HS-5 (cell line): ENCODE results near the gene SH3TC1.

Experiments used
- DNase-seq: peaks from one replicate; pipeline ENCODE4 v3.0.0-alpha.2; 2012; ENCODE audit warnings: low read depth

Gene SH3TC1

DNA sequence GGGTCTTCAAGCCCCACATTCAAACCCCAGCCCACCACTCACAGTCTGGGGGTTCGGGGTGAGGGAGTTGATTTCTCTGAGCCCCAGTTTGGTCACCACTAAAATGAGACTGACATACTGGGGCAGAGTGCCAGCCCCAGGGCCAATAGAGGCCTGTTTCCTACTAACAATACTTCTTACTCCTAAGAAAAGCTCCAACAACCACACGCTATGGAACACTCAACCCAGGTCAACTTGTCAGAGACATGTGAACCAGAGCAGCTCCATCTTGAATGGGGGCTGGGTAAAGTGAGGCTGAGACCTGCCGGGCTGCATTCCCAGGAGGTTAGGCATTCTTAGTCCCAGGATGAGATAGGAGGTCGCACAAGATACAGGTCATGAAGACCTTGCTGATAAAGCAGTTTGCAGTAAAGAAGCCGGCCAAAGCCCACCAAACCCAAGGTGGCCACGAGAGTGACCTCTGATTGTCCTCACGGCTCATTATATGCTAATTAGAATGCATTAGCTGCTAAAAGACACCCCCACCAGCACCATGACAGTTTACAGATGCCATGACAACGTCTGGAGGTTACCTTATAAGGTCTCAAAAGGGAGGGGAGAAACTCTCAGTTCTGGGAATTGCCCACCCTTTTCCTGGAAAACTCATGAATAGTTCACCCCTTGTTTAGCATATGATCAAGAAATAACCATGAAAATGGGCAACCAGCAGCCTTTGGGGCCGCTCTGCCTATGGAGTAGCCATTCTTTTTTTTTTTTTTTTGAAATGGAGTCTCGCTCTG, 43.9 kb downstream of the SH3TC1 start:
- no peak for DNase-seq

DNA sequence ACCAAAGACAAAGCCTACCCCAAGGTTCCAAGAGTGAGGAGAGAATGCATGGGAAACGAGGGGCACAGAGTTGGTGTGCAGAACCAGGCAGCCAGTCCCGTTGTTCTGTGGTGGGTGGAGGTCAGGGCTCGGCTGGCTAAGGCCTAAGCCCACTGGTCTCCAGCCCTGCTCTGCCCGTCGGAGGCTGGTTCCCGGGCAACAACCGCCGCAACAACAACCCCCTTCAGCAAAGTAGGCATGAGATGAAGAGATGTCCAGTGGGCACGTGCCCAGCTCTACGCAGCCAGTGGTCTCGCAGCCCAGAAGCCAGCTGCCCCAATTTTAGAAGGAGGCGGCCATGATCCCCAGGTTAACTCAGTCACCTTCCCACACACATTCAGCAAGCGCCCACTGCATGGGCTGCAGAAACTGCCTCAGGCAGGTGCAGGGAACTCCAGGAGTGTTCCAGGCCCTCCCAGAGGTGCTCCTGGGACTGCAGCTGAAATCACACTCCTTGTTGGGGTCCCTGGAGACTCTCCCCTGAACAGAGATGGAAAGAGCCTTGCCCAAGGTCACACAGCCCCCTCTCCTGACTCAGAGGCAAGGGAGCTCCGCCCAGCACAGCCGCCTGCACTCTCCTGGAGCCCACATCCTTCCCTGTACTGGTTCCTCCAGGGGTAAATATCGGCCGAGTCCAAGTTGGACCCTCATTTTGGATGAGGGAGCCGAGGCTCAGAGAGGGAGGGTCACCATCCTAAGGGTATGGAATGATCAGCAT, 45.1 kb downstream of the SH3TC1 start:
- no peak for DNase-seq

DNA sequence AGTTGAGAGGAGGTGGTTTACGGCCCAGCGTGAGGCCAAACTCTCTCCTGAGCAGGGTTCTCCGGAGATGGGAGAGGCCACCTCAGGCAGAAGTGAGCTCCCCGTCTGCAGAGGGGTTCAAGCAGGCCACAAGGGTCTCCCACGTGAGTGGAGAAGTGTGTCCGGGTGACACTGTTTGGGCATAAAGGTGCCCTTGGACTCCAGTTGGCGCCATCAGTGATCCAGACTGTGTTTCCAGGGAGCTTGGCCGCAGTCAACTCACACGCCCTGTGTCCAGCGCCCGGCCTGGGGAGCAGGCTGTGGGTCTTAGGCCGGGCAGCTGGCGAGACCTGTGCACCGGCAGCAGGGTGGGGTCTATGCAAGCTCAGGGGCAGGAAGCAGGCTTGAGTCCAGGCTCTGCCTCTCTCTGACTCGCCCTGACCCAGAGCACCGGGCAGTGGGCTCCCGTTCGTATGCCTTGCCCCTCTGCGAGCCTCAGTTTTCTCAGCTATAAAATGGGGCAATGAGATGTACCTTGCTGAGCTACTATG, 45.9 kb downstream of the SH3TC1 start:
- DNase-seq, result no peak

DNA sequence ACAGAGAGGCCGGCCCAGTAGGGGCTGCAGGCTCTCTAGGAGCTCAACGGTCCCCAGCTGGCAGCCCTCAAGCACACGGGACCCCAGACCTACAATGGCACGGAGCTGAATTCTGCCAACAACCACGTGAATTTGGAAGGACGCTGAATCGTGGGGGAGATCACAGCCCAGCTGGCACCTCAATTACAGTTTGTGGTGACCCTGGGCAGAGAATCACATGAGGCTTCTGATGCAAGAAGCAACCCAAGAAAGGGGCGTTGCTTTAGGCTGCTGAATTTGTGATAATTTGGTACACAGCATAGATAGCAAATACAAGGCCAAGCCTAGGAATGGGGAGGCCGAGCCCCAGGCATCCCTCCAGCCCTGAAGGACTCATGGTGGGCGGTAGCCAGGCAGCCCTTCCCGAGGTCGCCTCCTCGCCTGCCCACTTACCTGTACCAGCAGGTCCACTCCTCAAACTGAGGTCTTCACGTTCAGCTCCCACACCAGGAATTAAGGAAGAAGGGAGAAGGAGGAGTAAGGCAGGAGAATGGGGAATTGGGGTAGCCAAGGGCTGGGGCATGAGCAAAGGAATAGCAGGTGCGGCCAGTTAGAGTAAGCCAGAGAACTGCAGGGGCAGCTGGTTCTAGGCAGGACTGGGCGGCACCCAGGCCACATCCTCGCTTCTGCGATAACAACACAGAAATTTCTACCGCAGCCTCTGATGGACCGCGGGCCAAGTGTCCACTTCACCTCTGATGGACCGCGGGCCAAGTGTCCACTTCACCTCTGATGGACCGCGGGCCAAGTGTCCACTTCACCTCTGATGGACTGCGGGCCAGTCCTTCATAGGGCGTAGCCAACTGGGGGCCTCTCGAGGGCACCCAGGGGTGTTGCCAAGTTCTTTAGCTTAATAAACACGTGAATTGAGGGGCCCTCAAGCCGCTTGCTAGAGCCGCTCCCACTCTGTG, 47.1 kb downstream of the SH3TC1 start:
- DNase-seq, result no peak

DNA sequence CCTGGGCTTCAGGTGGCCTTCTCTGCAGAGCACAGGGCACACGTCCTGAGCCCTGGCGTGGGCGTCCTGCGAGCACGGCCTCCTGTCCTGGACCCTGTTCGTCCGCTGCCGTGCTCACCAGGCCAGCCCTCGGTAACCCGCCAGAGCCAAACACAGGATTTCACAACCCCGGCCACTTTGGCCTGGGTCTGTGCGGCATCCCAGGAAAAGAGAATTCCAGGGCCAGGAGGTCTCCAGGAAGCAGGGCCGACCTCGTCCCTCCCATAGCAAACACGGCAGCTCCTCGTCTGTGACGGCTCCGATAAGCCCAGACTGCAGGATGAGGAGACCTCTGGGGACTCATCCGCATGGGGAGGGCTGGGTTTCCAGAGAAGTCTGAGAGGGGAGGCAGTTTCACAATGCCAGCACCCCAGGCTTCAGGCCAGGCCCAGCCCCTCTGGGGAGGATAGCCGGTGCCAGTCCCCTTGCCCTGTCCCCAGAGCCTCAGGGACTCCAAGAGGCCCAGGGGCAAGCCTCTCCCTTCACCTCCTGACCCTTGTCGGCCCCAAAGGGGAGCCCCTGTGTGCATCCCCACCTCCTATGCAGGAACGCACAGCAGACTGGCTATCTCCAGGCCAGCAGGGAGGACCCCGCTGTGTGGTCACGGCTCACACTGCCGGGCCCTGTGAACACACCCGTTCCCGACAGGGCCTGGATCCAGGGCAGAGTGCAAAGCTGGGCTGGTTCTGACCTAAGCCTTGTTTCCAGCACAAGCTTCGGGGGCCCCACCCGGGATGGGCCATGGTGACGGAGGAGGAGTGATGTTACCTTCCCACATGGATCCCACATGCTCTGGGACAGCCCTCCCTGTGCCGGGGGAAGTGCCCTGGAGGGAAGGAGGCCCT, 48.2 kb downstream of the SH3TC1 start:
- no peak for DNase-seq

DNA sequence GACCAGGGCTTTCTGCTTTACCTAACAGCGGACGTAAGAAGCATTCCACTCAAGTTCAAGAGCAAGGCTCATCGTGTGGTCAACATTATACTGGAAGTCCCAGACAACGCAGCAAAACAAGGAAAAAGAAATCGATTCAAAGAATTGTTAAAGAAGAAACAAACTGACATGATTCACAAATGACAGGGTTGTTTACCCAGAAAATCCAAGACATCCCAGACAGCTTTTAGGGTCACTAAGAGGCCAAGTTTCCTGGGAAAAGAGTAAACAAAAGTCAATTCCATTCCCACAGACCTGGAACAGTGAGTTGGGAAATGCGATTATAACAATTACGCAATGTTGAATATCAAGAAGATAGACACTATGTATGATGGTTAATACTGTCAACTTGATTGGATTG, 49.0 kb downstream of the SH3TC1 start:
- DNase-seq, result no peak

DNA sequence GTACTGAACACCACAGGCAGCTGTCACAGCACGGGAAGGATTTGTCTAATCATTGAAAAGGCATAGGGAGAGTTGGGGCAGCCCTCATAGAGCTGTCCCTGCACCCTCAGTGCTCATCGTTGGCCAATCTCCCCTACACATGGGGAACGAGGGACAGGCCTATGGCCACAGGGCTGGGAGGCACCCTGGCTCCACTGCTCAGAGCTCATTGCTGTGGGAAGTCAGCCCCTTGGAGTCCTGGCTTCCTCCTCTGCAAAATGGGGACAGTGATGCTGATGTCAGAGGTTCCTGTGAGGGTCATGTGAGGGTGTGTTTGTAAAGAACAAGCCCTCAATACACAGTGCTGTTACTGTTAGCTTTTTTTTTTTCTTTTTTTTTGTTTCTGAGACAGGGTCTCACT, 51.1 kb downstream of the SH3TC1 start:
- DNase-seq, result no peak

DNA sequence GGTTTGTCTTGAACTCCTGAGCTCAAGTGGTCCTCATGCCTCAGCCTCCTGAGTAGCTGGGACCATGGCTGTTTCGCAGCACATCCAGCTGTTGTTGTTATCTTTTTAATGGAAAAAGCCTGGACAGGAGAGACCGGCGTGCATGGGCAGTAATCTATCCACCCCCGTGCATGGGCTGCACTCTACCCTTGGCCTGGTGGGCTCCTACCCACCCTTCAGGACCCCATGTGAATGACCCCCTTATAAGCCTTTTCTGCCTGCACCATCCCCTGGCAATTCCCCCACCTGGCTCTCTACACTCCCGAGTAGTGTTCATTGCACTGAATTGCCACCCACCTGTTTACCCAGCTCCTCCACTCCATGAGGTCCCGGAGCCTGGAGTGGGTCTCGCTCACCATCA, 51.5 kb downstream of the SH3TC1 start:
- no peak for DNase-seq

DNA sequence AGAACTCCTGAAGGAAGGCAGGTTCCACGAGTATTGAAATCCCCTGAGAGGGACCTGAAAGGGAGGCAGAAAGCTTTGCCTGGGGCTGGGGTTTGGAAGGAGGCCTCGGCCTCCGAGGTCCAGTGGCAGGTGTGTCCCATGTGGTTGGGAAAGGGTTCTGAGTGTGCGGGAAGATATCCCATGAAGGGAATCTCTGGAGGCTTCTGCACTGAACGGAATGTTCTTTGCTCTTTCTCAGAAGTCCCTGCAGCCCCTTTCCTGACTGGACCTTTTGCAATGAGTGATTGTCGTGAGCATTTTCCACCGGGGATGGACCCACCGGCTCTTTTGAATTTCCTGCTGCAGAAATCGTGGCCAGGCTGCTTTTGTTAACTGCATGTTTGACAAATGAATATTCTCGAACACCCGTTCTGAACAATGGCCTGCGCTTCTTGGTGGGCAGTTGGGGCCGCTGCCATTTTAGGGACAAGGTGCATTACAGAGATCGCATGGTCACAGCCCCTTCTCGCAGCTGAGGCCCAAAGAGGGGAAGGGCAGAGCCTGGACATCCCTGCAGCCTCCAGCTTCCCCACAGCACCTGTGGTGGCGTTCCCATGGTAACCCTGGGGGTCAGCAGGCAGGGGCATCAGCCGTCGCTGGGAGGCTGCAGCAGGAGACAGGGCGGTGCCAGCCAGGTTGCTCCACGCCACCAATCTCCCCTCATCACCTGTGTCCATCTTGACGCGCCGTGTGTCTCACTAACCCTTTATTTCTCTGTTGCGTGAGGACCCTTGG, 52.2 kb downstream of the SH3TC1 start:
- DNase-seq, result no peak

DNA sequence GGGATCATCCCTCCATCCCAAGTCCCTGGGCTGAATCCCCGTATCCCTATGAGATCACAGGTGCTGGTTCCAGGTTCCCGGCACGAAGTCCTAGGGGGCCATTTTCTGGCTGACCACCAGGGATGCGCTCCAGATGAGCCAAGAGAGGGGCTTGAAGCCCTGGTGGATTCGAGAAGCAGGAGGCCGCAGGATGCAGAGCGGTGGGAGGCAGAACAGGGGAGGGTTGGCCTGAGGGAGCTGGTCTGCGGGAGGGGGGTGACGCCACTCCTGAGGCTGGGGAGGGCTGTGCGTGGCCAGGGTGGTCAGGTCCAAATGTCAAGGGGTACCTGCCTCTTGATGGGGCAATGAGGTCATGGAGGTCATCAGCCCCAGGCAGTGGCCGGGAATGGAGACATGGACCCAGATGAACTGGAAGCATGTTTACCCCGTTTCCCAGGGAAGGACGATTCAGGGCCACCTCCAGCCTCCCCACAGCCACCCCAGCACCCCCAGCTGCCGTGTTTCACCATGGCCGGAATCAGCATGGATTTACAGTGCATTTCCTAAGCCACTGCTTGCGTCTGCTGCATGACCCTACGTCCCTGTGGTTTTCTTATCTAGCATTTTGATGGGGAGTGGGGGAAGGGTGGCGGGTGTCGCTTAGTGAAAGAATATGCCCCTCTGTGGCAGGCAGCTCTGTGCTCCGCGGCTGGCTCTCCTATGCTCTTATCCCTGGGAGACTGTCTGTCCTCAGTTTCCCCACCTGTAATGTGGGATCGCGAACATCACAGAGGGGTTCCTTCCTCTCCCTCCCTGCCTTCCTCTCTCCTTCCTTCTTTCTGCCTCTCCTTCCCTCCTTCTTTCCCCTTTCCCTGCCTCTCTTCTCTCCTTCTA, 53.4 kb downstream of the SH3TC1 start:
- DNase-seq, result no peak

DNA sequence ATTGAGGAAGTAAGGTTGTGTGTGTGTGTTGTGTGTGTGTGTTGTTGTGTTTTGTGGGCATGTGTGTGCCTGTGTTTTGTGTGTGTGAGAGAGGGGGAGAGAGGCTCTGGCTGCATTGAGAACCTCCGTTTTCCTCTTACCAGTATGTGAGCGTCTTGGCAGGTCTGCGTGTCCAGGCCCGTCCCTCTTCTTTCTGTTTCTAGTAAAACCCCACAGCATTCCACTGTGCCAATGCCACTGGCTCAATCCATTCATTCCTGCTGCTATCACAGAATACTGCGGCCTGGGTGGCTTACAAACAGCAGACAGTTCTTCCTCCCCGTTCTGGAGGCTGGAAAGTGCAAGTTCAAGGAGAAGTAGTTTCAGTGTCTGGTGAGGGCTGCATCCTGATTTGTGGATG, 55.0 kb downstream of the SH3TC1 start:
- DNase-seq, result no peak

DNA sequence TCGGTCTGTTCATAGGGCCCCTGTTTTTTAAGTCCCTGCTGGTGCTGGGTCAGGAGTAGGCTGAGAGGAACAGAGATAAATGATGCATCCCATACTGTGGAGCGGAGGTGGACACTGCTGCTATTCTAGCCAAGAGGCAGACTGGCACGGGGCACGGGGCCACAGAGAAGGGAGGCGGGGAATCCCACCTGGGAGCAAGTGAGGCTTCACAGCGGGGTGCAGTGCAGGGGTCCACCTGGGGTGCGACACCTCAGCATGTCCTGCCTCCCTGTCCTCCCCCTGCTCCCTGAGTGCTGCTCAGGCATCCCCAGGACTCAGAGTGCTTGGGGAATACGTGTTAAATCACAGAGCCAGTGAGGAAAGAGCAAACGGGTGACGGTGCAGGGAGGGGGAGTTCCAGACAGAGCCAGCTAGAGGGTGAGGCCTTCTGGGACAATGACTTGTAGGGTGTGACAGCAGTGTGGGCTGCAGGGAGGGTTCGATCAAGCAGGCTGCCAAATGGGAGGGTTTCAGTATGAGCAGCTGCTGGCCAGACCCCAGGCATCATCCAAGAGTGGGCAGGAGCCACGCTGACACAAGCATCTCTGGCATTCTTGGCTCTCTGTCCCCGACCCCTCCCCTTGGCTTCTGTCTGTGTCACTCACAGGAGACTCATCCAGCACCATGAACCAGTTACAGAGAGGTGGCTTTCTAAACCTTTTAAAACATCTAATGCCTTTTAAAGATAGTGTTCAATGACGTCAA, 56.8 kb downstream of the SH3TC1 start:
- DNase-seq, result no peak

DNA sequence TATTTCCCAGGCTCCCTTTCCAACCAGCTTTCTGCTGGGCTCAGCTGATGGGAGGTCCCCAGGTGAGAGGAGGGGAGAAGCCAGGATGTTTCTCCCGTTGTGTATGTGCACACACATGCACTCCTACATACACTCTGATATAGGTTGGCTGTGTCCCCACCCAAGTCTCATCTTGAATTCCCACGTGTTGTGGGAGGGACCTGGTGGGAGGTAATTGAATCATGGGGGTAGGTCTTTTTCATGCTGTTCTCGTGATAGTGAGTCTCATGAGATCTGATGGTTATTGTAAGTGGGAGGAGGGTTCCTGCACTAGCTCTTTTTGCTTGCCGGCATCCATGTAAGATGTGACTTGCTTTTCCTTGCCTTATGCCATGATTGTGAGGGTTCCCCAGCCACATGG, 58.8 kb downstream of the SH3TC1 start:
- DNase-seq, result no peak

DNA sequence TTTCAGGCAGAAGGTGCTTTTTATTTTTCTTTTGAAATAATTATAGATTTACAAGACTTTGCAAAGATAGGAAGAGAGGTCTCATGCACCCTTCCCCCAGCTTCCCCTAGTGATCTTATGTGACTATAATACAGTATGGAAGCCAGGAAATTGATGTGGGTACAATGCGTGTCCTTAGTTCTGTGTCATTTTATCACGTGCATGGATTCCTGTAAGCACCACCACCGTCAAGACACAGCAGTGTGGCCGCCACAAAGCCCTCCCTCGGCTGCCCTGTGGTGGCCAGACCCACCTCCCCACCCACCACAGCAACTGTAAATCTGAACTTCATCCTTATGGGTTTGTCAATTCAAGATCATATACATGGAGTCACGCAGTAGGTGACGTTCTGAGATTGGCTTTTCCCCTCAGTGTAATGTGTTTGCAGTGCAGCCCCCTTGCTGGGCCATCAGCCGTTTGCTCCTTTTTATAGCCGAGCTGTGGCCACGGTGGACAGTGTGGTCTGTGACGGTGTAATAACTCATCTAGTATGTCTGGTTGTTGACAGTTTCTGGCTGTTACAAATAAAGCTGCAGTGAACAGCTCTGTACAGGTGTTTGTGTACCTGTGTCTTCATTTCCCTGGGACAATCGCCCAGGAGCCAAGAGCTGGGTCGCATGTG, 59.6 kb downstream of the SH3TC1 start:
- no peak for DNase-seq

DNA sequence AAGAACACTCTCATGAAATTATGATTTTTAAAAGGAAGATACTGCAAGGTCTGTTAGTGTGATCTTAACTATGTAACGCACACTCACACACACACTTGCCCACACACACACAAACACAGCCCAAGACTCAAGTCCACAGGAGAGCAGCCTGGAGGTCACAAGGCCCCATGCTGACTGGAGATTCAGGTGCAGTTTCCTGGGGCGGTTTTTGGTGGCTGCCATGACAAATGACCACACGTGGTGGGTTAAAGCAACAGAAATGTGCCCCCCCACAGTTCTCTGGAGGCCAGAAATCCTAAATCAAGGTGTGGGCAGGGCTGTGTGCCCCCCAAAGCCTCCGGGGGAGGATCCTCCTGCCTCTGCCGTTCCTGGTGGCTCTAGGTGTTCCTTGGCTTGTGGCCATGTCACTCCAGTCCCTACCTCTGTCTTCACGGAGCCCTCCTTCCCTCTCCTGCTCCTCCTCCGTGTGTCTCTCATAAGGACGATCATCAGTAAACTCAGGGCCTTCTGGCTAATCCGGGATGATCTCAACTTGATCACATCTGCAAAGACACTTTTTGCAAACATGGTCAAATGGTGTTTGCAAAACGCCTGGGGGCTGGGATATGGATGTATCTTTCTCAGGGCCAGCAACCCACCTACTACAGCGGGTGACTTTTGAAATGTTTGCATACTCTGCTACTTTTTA, 60.8 kb downstream of the SH3TC1 start:
- DNase-seq, result no peak

DNA sequence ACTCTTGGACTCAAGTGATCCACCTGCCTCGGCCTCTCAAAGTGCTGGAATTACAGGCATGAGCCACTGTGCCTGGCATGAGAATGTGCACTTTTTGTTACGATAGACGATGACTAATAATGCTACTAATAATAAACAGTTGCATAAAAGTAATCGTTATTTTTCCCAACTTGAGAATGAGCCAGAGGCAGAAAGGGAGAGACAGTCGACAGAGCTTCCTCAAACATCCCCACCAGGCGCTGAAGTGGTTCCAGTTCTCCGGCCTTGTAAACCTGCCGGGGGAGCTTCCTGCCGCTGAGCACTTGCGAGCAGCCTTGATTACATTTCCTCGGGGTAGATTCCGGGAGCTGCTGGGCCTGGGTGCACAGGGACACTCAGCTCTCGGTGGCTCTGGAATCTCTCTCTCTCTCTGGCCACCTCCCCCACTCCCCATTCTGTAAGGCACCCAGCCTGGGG, 61.6 kb downstream of the SH3TC1 start:
- no peak for DNase-seq

DNA sequence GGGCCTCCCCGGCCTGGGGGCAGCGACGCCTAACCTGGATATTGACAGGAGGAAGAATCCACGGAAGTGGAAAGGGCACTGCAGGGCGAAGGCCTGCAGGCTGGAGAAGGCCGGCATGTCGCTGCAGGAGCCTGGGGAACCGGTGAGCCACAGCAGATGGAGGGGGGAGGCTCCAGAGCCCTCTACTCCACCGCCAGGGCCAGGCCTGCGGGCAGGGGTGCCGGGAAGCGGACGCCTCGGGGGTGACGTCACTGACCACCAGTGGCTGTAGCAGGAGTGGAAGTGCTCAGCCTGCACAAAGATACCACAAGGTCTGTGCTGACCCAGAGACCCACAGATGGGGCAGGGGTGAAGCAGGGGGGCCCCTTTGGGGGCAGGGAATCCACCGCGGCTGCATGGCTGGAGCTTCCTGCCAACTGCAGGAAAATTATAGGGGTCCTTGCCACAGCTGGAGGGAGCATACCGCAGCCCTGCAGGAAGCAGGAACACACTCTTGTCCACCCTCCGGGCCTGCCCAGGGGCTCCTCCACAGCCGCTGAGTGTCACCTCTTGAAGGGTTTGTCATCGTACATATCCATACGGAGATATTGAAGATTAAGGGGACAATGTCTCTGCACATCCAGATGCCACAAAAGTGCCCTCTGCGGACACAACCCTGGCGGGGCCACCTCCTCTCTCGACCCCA, 62.9 kb downstream of the SH3TC1 start:
- no peak for DNase-seq
